Hepatocyte (in vitro differentiated cells): ENCODE measurements around the gene PREX1. TPM values are rescaled to one million over a fixed set of nuclear protein-coding genes. Genes with fewer than 3 reads are reported as not detected.

Experiments used
- DNase-seq: peaks from one replicate; pipeline ENCODE4 v3.0.0-alpha.2; 2016; ENCODE audit warnings: low spot score
- H2AFZ ChIP-seq: fragments of 200-600 bp; sonication (generic); 2 replicates; pipeline ENCODE4 v1.6.0; 2016; ENCODE audit warnings: antibody characterized with exemption, mild to moderate bottlenecking
- H3K27ac ChIP-seq: fragments of 200-600 bp; sonication (generic); 2 replicates; pipeline ENCODE4 v1.5.1; 2016; ENCODE audit warnings: mild to moderate bottlenecking
- H3K27me3 ChIP-seq: fragments of 200-600 bp; sonication (generic); 2 replicates; pipeline ENCODE4 v1.6.1; 2016
- H3K36me3 ChIP-seq: fragments of 200-600 bp; sonication (generic); replicated peaks from 2 replicates; pipeline ENCODE4 v1.5.1; 2016; ENCODE audit warnings: low read depth; ENCODE audit not compliant: insufficient read depth
- H3K4me1 ChIP-seq: fragments of 200-600 bp; sonication (generic); 2 replicates; pipeline ENCODE4 v1.5.1; 2016; ENCODE audit warnings: mild to moderate bottlenecking, moderate library complexity; ENCODE audit not compliant: insufficient read depth
- H3K4me2 ChIP-seq: fragments of 200-600 bp; sonication (generic); 2 replicates; pipeline ENCODE4 v1.6.0; 2016
- H3K4me3 ChIP-seq: fragments of 200-600 bp; sonication (generic); 2 replicates; pipeline ENCODE4 v1.5.1; 2016; ENCODE audit warnings: mild to moderate bottlenecking
- H3K79me2 ChIP-seq: fragments of 200-600 bp; sonication (generic); 2 replicates; pipeline ENCODE4 v1.6.0; 2017; ENCODE audit warnings: mild to moderate bottlenecking
- H3K9me2 ChIP-seq: fragments of 200-600 bp; sonication (generic); replicated peaks from 2 replicates; pipeline ENCODE4 v1.6.0; 2017; ENCODE audit warnings: mild to moderate bottlenecking; ENCODE audit not compliant: insufficient read depth
- H3K9me3 ChIP-seq: fragments of 200-600 bp; sonication (generic); 2 replicates; pipeline ENCODE4 v1.5.1; 2016; ENCODE audit warnings: low read depth, mild to moderate bottlenecking
- H4K20me1 ChIP-seq: fragments of 200-600 bp; sonication (generic); 2 replicates; pipeline ENCODE4 v1.6.0; 2016; ENCODE audit warnings: mild to moderate bottlenecking; ENCODE audit not compliant: insufficient read depth, poor library complexity, severe bottlenecking
- EZH2 ChIP-seq: fragments of 200-600 bp; sonication (generic); IDR thresholded peaks from 2 replicates; pipeline ENCODE4 v1.6.1; 2016; ENCODE audit warnings: antibody characterized with exemption, mild to moderate bottlenecking, borderline replicate concordance
- EZH2phosphoT487 ChIP-seq: fragments of 200-600 bp; sonication (generic); IDR thresholded peaks from one replicate; pipeline ENCODE4 v1.6.1; 2018; ENCODE audit warnings: antibody characterized with exemption, mild to moderate bottlenecking, low read depth, moderate library complexity; ENCODE audit not compliant: unreplicated experiment, severe bottlenecking
- WGBS: methylation state at CpG from one replicate; pipeline ENCODE4 v1.1.6; 2016; ENCODE audit warnings: low lambda C conversion rate; ENCODE audit errors: missing lambda C conversion rate; 5-methylcytosine and 5-hydroxymethylcytosine counted together
- polyA plus RNA-seq: library from polyadenylated mRNA; unstranded; fragments of >200 nt; fragmentation: Nextera tagmentation; extraction: Ambion mirVana; gene quantifications from 2 replicates; pipeline ENCODE4 v1.2.1, GENCODE V29; 2016
- total RNA-seq: library from RNA; depleted of rRNA; stranded (reverse); fragments of >200 nt; gene quantifications from 2 replicates; pipeline ENCODE4 v1.2.3, GENCODE V29; 2014
- TF ChIP-seq, protein P1 (sequence below): fragments of 200-600 bp; sonication (generic); IDR thresholded peaks from 2 replicates; pipeline ENCODE4 v1.5.1; 2016; ENCODE audit warnings: antibody characterized with exemption, mild to moderate bottlenecking; ENCODE audit not compliant: poor library complexity

The PREX1 gene
- total and polyA plus RNA-seq, 2 experiments from 2014 or later = 1.8 to 2.9 TPM

DNA sequence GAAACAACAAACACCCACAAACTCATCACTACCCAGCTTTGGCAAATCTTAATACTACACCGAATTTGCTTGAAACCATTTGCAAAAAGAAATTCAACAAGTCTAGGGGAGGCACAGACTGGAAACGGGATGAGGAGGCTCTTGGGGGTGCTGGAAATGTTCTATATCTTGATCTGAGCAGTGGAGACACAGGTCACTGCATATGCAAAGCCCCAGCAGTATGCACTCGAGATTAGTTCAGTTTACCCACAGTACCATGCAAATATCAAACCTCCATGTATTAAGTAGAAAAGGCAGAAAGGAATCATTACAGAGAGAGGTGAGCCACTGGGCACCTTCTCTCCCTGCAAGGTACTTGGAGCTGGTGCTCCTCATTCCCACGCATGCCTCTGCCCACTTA, 75.9 kb downstream of the PREX1 start:
- TF ChIP-seq, protein P1, sequence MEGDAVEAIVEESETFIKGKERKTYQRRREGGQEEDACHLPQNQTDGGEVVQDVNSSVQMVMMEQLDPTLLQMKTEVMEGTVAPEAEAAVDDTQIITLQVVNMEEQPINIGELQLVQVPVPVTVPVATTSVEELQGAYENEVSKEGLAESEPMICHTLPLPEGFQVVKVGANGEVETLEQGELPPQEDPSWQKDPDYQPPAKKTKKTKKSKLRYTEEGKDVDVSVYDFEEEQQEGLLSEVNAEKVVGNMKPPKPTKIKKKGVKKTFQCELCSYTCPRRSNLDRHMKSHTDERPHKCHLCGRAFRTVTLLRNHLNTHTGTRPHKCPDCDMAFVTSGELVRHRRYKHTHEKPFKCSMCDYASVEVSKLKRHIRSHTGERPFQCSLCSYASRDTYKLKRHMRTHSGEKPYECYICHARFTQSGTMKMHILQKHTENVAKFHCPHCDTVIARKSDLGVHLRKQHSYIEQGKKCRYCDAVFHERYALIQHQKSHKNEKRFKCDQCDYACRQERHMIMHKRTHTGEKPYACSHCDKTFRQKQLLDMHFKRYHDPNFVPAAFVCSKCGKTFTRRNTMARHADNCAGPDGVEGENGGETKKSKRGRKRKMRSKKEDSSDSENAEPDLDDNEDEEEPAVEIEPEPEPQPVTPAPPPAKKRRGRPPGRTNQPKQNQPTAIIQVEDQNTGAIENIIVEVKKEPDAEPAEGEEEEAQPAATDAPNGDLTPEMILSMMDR = no peak
- no peak for TF ChIP-seq EZH2phosphoT487
- TF ChIP-seq EZH2 = no peak
- Histone ChIP-seq H3K27me3 (no peaks in the 10 kb centered on the region), H3K27ac (no peak overlapping the region), H3K4me2 (no peak overlapping the region), H2AFZ (no peak overlapping the region), H3K4me3 (no peak overlapping the region), H3K79me2 (no peaks in the 10 kb centered on the region), H3K4me1 (no peaks in the 10 kb centered on the region), H3K36me3 (no peaks in the 10 kb centered on the region), H3K9me2 (no peaks in the 10 kb centered on the region), H3K9me3 (no peaks in the 10 kb centered on the region), H4K20me1 (no peaks in the 10 kb centered on the region)
- 54% methylated on average over 4 of the region's 4 CpGs for WGBS
- DNase-seq = no peak

GRCh38 chr20:48750941-48751635, 76.7 kb downstream of the PREX1 start:
- no peak overlapping the region for H3K4me3 ChIP-seq
- H3K27me3 ChIP-seq = no peaks in the 10 kb centered on the region
- DNase-seq = no peak
- no peaks in the 10 kb centered on the region for H3K36me3 ChIP-seq
- no peak overlapping the region for H3K4me2 ChIP-seq
- no peak overlapping the region for H2AFZ ChIP-seq
- TF ChIP-seq, protein P1 = no peak
- TF ChIP-seq EZH2 = no peak
- H4K20me1 ChIP-seq = no peaks in the 10 kb centered on the region
- 54% methylated on average over 18 of the region's 18 CpGs for WGBS
- H3K27ac ChIP-seq = no peak overlapping the region
- no peaks in the 10 kb centered on the region for H3K9me2 ChIP-seq
- no peaks in the 10 kb centered on the region for H3K9me3 ChIP-seq
- no peaks in the 10 kb centered on the region for H3K4me1 ChIP-seq
- no peaks in the 10 kb centered on the region for H3K79me2 ChIP-seq

DNA sequence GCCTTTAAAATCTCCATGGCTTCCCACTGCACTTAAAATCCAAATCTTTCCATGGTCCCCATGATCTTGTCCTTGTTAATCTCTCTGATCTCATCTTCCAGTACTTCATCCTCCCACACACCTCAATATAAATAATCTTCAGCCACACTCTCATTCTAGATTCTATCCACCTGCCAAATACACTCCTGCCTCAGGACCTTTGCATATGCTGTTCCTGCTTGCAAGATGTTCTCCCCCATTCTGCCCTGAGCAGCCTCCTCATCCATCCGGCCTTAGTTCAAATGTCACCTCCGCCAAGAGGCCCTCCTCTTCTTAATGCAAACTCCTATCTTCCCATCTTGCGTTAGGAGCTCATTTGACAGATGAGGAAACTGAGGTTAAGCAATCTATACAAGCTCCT, 77.4 kb downstream of the PREX1 start:
- Histone ChIP-seq H3K36me3 (no peaks in the 10 kb centered on the region), H3K4me1 (no peaks in the 10 kb centered on the region), H3K4me3 (no peak overlapping the region), H3K27ac (no peak overlapping the region), H3K9me2 (no peaks in the 10 kb centered on the region), H3K9me3 (no peaks in the 10 kb centered on the region), H4K20me1 (no peaks in the 10 kb centered on the region), H3K4me2 (no peak overlapping the region), H2AFZ (no peak overlapping the region), H3K27me3 (no peaks in the 10 kb centered on the region), H3K79me2 (no peaks in the 10 kb centered on the region)
- WGBS = 94% methylated on average over 3 of the region's 3 CpGs
- DNase-seq = no peak
- TF ChIP-seq EZH2 (no peak), EZH2phosphoT487 (no peak)
- TF ChIP-seq, protein P1 = no peak
